ENCODE results near the gene BCLAF1. TPM values are rescaled to one million over a fixed set of nuclear protein-coding genes. Genes with fewer than 3 reads are reported as not detected.

The BCLAF1 gene
- total RNA-seq, 1 experiment from 2014 or later = 159 TPM

- H3K36me3 ChIP-seq (ENCODE audit: control insufficient read depth in 1 of 2, insufficient read depth in 2 of 2, low read length in 2 of 2) = no peaks in the 10 kb centered on the region
- intact Hi-C loops (cut with micrococcal nuclease) = no loop called here
- TF ChIP-seq TCF7L2 (IDR thresholded peaks at IDR 0.05; ENCODE audit: borderline replicate concordance, extremely low read depth, insufficient read depth, insufficient read length) (no peak), POLR2AphosphoS5 (IDR thresholded peaks at IDR 0.05; ENCODE audit: low read depth, low read length) (no peak), ZFX (IDR thresholded peaks at IDR 0.05) (no peak), SRF (IDR thresholded peaks at IDR 0.05; ENCODE audit: low read depth) (no peak), EGR1 (IDR thresholded peaks at IDR 0.05; ENCODE audit: low read depth) (no peak), JUND (IDR thresholded peaks at IDR 0.05) (no peak)
- no peak overlapping the region for H3K4me3 ChIP-seq (replicated peaks in 1 of 2; ENCODE audit: low read depth in 1 of 2, low read length in 2 of 2)
- POLR2A ChIA-PET = no interaction called here
- no peak overlapping the region for H3K27ac ChIP-seq (ENCODE audit: low read depth, low read length)
- H2AFZ ChIP-seq (ENCODE audit: low read depth, low read length, poor library complexity, severe bottlenecking) = no peak overlapping the region
- no peak overlapping the region for H3K9ac ChIP-seq (ENCODE audit: low read length)
- no peaks in the 10 kb centered on the region for H3K27me3 ChIP-seq (ENCODE audit: insufficient read depth, low read length)
- no peak for DNase-seq (ENCODE audit: low read depth, low spot score)
- no peak for ATAC-seq
- no peaks in the 10 kb centered on the region for H3K4me1 ChIP-seq (ENCODE audit: control insufficient read depth in 1 of 2, insufficient read depth in 2 of 2, low read length in 2 of 2)
- RAD21 ChIA-PET (ENCODE audit: low non-redundant PET in 1 of 2, low total read pairs in 2 of 2, uncharacterized antibody in 2 of 2, unreplicated experiment in 2 of 2) = no interaction called here
- no peaks in the 10 kb centered on the region for H3K9me2 ChIP-seq (ENCODE audit: insufficient read depth)
- H4K20me1 ChIP-seq (ENCODE audit: insufficient read depth) = no peaks in the 10 kb centered on the region
- CTCF ChIA-PET = no interaction called here
- BruUV-seq (replicated peaks) = no TSS peak
- H3K4me2 ChIP-seq (ENCODE audit: low read length) = no peak overlapping the region
- no peaks in the 10 kb centered on the region for H3K9me3 ChIP-seq (ENCODE audit: control insufficient read depth in 1 of 2, insufficient read depth in 1 of 2, low read depth in 1 of 2, low read length in 2 of 2)
- H3K79me2 ChIP-seq (ENCODE audit: insufficient read depth, low read length) = no peaks in the 10 kb centered on the region
Measured at GRCh38 chr6:136337606-136338005, 48.0 kb upstream of the BCLAF1 start.

GRCh38 chr6:136337121-136337520 lies 47.5 kb upstream of the BCLAF1 start:
- Histone ChIP-seq H3K4me2 (ENCODE audit: low read length) (no peak overlapping the region), H3K9ac (ENCODE audit: low read length) (no peak overlapping the region), H3K36me3 (ENCODE audit: control insufficient read depth in 1 of 2, insufficient read depth in 2 of 2, low read length in 2 of 2) (no peaks in the 10 kb centered on the region), H3K4me1 (ENCODE audit: control insufficient read depth in 1 of 2, insufficient read depth in 2 of 2, low read length in 2 of 2) (no peaks in the 10 kb centered on the region), H4K20me1 (ENCODE audit: insufficient read depth) (no peaks in the 10 kb centered on the region), H3K79me2 (ENCODE audit: insufficient read depth, low read length) (no peaks in the 10 kb centered on the region), H3K9me3 (ENCODE audit: control insufficient read depth in 1 of 2, insufficient read depth in 1 of 2, low read depth in 1 of 2, low read length in 2 of 2) (no peaks in the 10 kb centered on the region), H3K27ac (ENCODE audit: low read depth, low read length) (no peak overlapping the region), H3K4me3 (replicated peaks in 1 of 2; ENCODE audit: low read depth in 1 of 2, low read length in 2 of 2) (no peak overlapping the region), H3K9me2 (ENCODE audit: insufficient read depth) (no peaks in the 10 kb centered on the region), H2AFZ (ENCODE audit: low read depth, low read length, poor library complexity, severe bottlenecking) (no peak overlapping the region), H3K27me3 (ENCODE audit: insufficient read depth, low read length) (no peaks in the 10 kb centered on the region)
- RAD21 ChIA-PET (ENCODE audit: low non-redundant PET in 1 of 2, low total read pairs in 2 of 2, uncharacterized antibody in 2 of 2, unreplicated experiment in 2 of 2) = no interaction called here
- CTCF ChIA-PET = no interaction called here
- intact Hi-C loops (cut with micrococcal nuclease) = no loop called here
- no TSS peak for BruUV-seq (replicated peaks)
- ATAC-seq (no peak), DNase-seq (ENCODE audit: low read depth, low spot score) (no peak)
- no peak for TF ChIP-seq MAX (IDR thresholded peaks at IDR 0.05)
- TF ChIP-seq SRF (IDR thresholded peaks at IDR 0.05; ENCODE audit: low read depth) = no peak
- TF ChIP-seq SIN3A (IDR thresholded peaks at IDR 0.05; ENCODE audit: low read depth) = no peak
- no peak for TF ChIP-seq YY1 (IDR thresholded peaks at IDR 0.05; ENCODE audit: extremely low read depth, insufficient replicate concordance, low read depth, low read length)
- no peak for TF ChIP-seq POLR2A (IDR thresholded peaks at IDR 0.05; ENCODE audit: borderline replicate concordance, extremely low read depth, insufficient read depth, insufficient read length)
- no peak for TF ChIP-seq CTCF (IDR thresholded peaks at IDR 0.05 in 2 of 3, conservative IDR thresholded peaks at IDR 0.05 in 1 of 3; ENCODE audit: borderline replicate concordance in 1 of 3, insufficient read depth in 1 of 3, low read depth in 2 of 3, low read length in 2 of 3)
- TF ChIP-seq TCF7L2 (IDR thresholded peaks at IDR 0.05; ENCODE audit: borderline replicate concordance, extremely low read depth, insufficient read depth, insufficient read length) = no peak
- no peak for TF ChIP-seq ZFX (IDR thresholded peaks at IDR 0.05)
- TF ChIP-seq ATF3 (IDR thresholded peaks at IDR 0.05) = no peak
- TF ChIP-seq ELF1 (IDR thresholded peaks at IDR 0.05; ENCODE audit: borderline replicate concordance, low read depth) = no peak
- TF ChIP-seq RAD21 (IDR thresholded peaks at IDR 0.05; ENCODE audit: low read depth) = no peak
- TF ChIP-seq CBX3 (IDR thresholded peaks at IDR 0.05; ENCODE audit: low read depth) = no peak
- no peak for TF ChIP-seq CEBPB (IDR thresholded peaks at IDR 0.05; ENCODE audit: low read depth)
- no peak for TF ChIP-seq ZBTB33 (IDR thresholded peaks at IDR 0.05; ENCODE audit: extremely low read depth, insufficient replicate concordance, low read length)
- TF ChIP-seq FOSL1 (IDR thresholded peaks at IDR 0.05; ENCODE audit: low read depth) = no peak
- TF ChIP-seq EZH2phosphoT487 (IDR thresholded peaks at IDR 0.05; ENCODE audit: borderline replicate concordance) = no peak
- POLR2A ChIA-PET = no interaction called here

All from HCT116 (cell line).